ENCODE measurements around the gene PLXNA4.

- no peak for TF ChIP-seq KLF10 (tag by site-specific recombination; IDR thresholded peaks at IDR 0.05)
- TF ChIP-seq CTCF (tag by site-specific recombination; IDR thresholded peaks at IDR 0.05) = no peak
- TF ChIP-seq ZNF514 (tag by site-specific recombination; IDR thresholded peaks at IDR 0.05) = no peak
- TF ChIP-seq ELK4 (IDR thresholded peaks at IDR 0.05; ENCODE audit: borderline replicate concordance, low read depth, low read length) = no peak
- TF ChIP-seq YY1 (tag by site-specific recombination; IDR thresholded peaks at IDR 0.05) = no peak
- TF ChIP-seq ZNF704 (tag by site-specific recombination; IDR thresholded peaks at IDR 0.05) = no peak
- TF ChIP-seq RBAK (tag by site-specific recombination; IDR thresholded peaks at IDR 0.05) = no peak
- no peak for TF ChIP-seq ZNF140 (tag by site-specific recombination; IDR thresholded peaks at IDR 0.05)
- TF ChIP-seq ZNF121 (tag by site-specific recombination; IDR thresholded peaks at IDR 0.05) = no peak
- TF ChIP-seq ZNF707 (tag by site-specific recombination; IDR thresholded peaks at IDR 0.05) = no peak
- no peak for TF ChIP-seq ZIC2 (tag by site-specific recombination; IDR thresholded peaks at IDR 0.05)
- no peak for TF ChIP-seq PBX3 (CRISPR knock-in tag; IDR thresholded peaks at IDR 0.05)
Measured at GRCh38 chr7:132276234-132276630, 300.0 kb downstream of the PLXNA4 start.

Data from HEK293 (cell line).